Progenitor cell of endocrine pancreas (in vitro differentiated cells): Measurements from ENCODE around the gene KIF4B. TPM values are rescaled to one million over a fixed set of nuclear protein-coding genes. Genes with fewer than 3 reads are reported as not detected.

Experiments
- DNase-seq: peaks from one replicate; pipeline ENCODE4 v3.0.0; 2021; ENCODE audit warnings: low spot score; ENCODE audit not compliant: unreplicated experiment
- H3K27ac Mint-ChIP-seq: 2 replicates; pipeline ENCODE4 v1.8.0; 2021; ENCODE audit warnings: mild to moderate bottlenecking, moderate library complexity, mixed read lengths
- H3K27me3 Mint-ChIP-seq: 2 replicates; pipeline ENCODE4 v1.8.0; 2021; ENCODE audit warnings: mixed read lengths
- H3K36me3 Mint-ChIP-seq: 2 replicates; pipeline ENCODE4 v1.8.0; 2022; ENCODE audit warnings: mixed read lengths; ENCODE audit not compliant: insufficient read depth
- H3K4me1 Mint-ChIP-seq: 2 replicates; pipeline ENCODE4 v1.8.0; 2021; ENCODE audit warnings: low read depth, mixed read lengths
- H3K4me3 Mint-ChIP-seq: 2 replicates; pipeline ENCODE4 v1.8.0; 2021; ENCODE audit warnings: low read depth, mild to moderate bottlenecking, moderate library complexity, mixed read lengths
- H3K9me3 Mint-ChIP-seq: 2 replicates; pipeline ENCODE4 v1.8.0; 2021; ENCODE audit warnings: low read depth, mixed read lengths
- total RNA-seq: library from RNA; stranded (reverse); gene quantifications from 2 replicates; pipeline ENCODE4 v1.2.1, GENCODE V29; 2021
- TF ChIP-seq, protein P1 (sequence below): fragments of 200-600 bp; sonication (generic); IDR thresholded peaks from one replicate; pipeline ENCODE4 v1.5.0; 2021; ENCODE audit warnings: antibody characterized with exemption, mild to moderate bottlenecking; ENCODE audit not compliant: unreplicated experiment

Gene KIF4B
- total RNA-seq, 1 donor from 2014 or later = not detected

- Mint-ChIP-seq H3K27me3 (no peaks in the 10 kb centered on the region), H3K4me3 (no peak overlapping the region), H3K4me1 (no peaks in the 10 kb centered on the region), H3K27ac (no peak overlapping the region), H3K9me3 (no peaks in the 10 kb centered on the region), H3K36me3 (no peaks in the 10 kb centered on the region)
- no peak for DNase-seq
- TF ChIP-seq, protein P1, sequence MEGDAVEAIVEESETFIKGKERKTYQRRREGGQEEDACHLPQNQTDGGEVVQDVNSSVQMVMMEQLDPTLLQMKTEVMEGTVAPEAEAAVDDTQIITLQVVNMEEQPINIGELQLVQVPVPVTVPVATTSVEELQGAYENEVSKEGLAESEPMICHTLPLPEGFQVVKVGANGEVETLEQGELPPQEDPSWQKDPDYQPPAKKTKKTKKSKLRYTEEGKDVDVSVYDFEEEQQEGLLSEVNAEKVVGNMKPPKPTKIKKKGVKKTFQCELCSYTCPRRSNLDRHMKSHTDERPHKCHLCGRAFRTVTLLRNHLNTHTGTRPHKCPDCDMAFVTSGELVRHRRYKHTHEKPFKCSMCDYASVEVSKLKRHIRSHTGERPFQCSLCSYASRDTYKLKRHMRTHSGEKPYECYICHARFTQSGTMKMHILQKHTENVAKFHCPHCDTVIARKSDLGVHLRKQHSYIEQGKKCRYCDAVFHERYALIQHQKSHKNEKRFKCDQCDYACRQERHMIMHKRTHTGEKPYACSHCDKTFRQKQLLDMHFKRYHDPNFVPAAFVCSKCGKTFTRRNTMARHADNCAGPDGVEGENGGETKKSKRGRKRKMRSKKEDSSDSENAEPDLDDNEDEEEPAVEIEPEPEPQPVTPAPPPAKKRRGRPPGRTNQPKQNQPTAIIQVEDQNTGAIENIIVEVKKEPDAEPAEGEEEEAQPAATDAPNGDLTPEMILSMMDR = no peak
Observed at GRCh38 chr5:155008669-155009068, 4.9 kb upstream of the KIF4B start.

DNA sequence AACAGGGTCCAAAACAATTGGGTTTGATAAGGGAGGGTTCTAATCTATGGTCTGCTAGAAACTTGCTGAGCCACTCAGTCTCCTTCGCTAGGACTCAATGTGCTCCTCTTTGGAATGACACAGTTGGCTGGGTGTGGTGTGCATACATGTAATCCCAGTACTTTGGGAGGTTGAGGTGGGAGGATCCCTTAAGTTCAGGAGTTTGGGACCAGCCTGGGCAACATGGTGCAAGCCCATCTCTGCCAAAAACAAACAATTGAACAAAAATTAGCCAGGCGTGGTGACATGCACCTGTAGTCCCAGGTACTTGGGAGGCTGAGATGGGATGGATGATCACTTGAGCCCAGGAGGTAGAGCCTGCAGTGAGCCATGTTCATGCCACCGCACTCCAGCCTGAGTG is 2.7 kb upstream of the KIF4B start:
- TF ChIP-seq, protein P1 = no peak
- H3K4me1 Mint-ChIP-seq = no peaks in the 10 kb centered on the region
- peaks cover 5% of the 10 kb centered on the region for H3K9me3 Mint-ChIP-seq
- H3K27ac Mint-ChIP-seq = no peak overlapping the region
- peaks cover 6% of the 10 kb centered on the region for H3K27me3 Mint-ChIP-seq
- H3K4me3 Mint-ChIP-seq = no peak overlapping the region
- H3K36me3 Mint-ChIP-seq = no peaks in the 10 kb centered on the region
- DNase-seq = no peak

- no peaks in the 10 kb centered on the region for H3K4me1 Mint-ChIP-seq
- no peak for DNase-seq
- H3K36me3 Mint-ChIP-seq = no peaks in the 10 kb centered on the region
- no peak overlapping the region for H3K4me3 Mint-ChIP-seq
- H3K27ac Mint-ChIP-seq = no peak overlapping the region
- peaks cover 6% of the 10 kb centered on the region for H3K27me3 Mint-ChIP-seq
- H3K9me3 Mint-ChIP-seq = peaks cover 12% of the 10 kb centered on the region
- TF ChIP-seq, protein P1 = no peak
Observed at GRCh38 chr5:155015239-155015638, 1.7 kb downstream of the KIF4B start.

GRCh38 chr5:155017610-155018009 is 4.1 kb downstream of the KIF4B start:
- Mint-ChIP-seq H3K9me3 (peaks cover 12% of the 10 kb centered on the region), H3K4me1 (no peaks in the 10 kb centered on the region), H3K36me3 (no peaks in the 10 kb centered on the region), H3K27me3 (peaks cover 6% of the 10 kb centered on the region), H3K27ac (no peak overlapping the region), H3K4me3 (no peak overlapping the region)
- TF ChIP-seq, protein P1 = no peak
- no peak for DNase-seq

GRCh38 chr5:155019601-155020226 is 6.2 kb downstream of the KIF4B start:
- Mint-ChIP-seq H3K9me3 (peaks cover 12% of the 10 kb centered on the region), H3K27me3 (peaks cover 6% of the 10 kb centered on the region), H3K4me1 (no peaks in the 10 kb centered on the region), H3K4me3 (no peak overlapping the region), H3K36me3 (no peaks in the 10 kb centered on the region), H3K27ac (no peak overlapping the region)
- TF ChIP-seq, protein P1 = no peak
- DNase-seq = no peak
